Smooth muscle cell (in vitro differentiated cells): ENCODE results near the gene NAT10. TPM values are rescaled to one million over a fixed set of nuclear protein-coding genes. Genes with fewer than 3 reads are reported as not detected.

Experiments used
- DNase-seq: peaks from one replicate; lab custom pipeline; 2025; ENCODE audit not compliant: unreplicated experiment; lab: John Stamatoyannopoulos, UW
- H2AFZ ChIP-seq: fragments of 200-600 bp; sonication (generic); 2 replicates; pipeline ENCODE4 v1.6.0; 2016; ENCODE audit warnings: antibody characterized with exemption, low read depth, mild to moderate bottlenecking
- H3F3A ChIP-seq: fragments of 200-600 bp; sonication (generic); 2 replicates; pipeline ENCODE4 v1.6.0; 2017; ENCODE audit warnings: antibody characterized with exemption, low read depth
- H3K27ac ChIP-seq: fragments of 200-600 bp; sonication (generic); 2 replicates; pipeline ENCODE4 v1.5.1; 2016; ENCODE audit warnings: low read depth, mild to moderate bottlenecking
- H3K27me3 ChIP-seq: fragments of 200-600 bp; sonication (generic); 2 replicates; pipeline ENCODE4 v1.6.1; 2016; ENCODE audit warnings: low read depth, mild to moderate bottlenecking
- H3K36me3 ChIP-seq: fragments of 200-600 bp; sonication (generic); 2 replicates; pipeline ENCODE4 v1.5.1; 2016; ENCODE audit warnings: low read depth
- H3K4me1 ChIP-seq: fragments of 200-600 bp; sonication (generic); 2 replicates; pipeline ENCODE4 v1.5.1; 2016; ENCODE audit warnings: low read depth
- H3K4me2 ChIP-seq: fragments of 200-600 bp; sonication (generic); 2 replicates; pipeline ENCODE4 v1.6.0; 2016; ENCODE audit warnings: mild to moderate bottlenecking
- H3K4me3 ChIP-seq: fragments of 200-600 bp; sonication (generic); 2 replicates; pipeline ENCODE4 v1.5.1; 2016; ENCODE audit warnings: mild to moderate bottlenecking
- H3K79me2 ChIP-seq: fragments of 200-600 bp; sonication (generic); 2 replicates; pipeline ENCODE4 v1.6.0; 2016; ENCODE audit warnings: low read depth, mild to moderate bottlenecking
- H3K9ac ChIP-seq: fragments of 200-600 bp; sonication (generic); 2 replicates; pipeline ENCODE4 v1.6.0; 2016; ENCODE audit warnings: low read depth
- H3K9me3 ChIP-seq: fragments of 200-600 bp; sonication (generic); replicated peaks from 2 replicates; pipeline ENCODE4 v1.5.1; 2016; ENCODE audit warnings: low read depth
- H4K20me1 ChIP-seq: fragments of 200-600 bp; sonication (generic); 2 replicates; pipeline ENCODE4 v1.6.0; 2016; ENCODE audit warnings: low read depth
- CTCF ChIP-seq: fragments of 200-600 bp; sonication (generic); IDR thresholded peaks from 2 replicates; pipeline ENCODE4 v1.5.1; 2017; ENCODE audit warnings: borderline replicate concordance, mild to moderate bottlenecking, antibody characterized with exemption; ENCODE audit not compliant: insufficient read depth, poor library complexity, severe bottlenecking
- WGBS: methylation state at CpG from one replicate; pipeline ENCODE4 v1.1.7; 2016; ENCODE audit warnings: low lambda C conversion rate; 5-methylcytosine and 5-hydroxymethylcytosine counted together
- polyA plus RNA-seq: library from polyadenylated mRNA; unstranded; fragments of >200 nt; fragmentation: Nextera tagmentation; extraction: Ambion mirVana; gene quantifications from 2 replicates; pipeline ENCODE4 v1.2.1, GENCODE V29; 2016
- total RNA-seq: library from RNA; depleted of rRNA; stranded (reverse); fragments of >200 nt; gene quantifications from 2 replicates; pipeline ENCODE4 v1.2.3, GENCODE V29; 2014

NAT10 gene
- total and polyA plus RNA-seq, 2 experiments from 2014 or later, result 16.4 to 20.9 TPM

GRCh38 chr11:34074391-34074790, 31.0 kb upstream of the NAT10 start:
- H3K27me3 ChIP-seq, result no peaks in the 10 kb centered on the region
- WGBS, result 92% methylated on average over 4 of the region's 4 CpGs
- peaks cover 100% of the 10 kb centered on the region for H4K20me1 ChIP-seq
- no peak for DNase-seq
- H3K9me3 ChIP-seq, result no peaks in the 10 kb centered on the region
- no peak for TF ChIP-seq CTCF
- H3F3A ChIP-seq, result peaks cover 26% of the 10 kb centered on the region
- H3K4me2 ChIP-seq, result peak overlapping the region; percentile 77
- peak overlapping the region; percentile 74 for H3K27ac ChIP-seq
- H2AFZ ChIP-seq, result no peak overlapping the region
- peaks cover 10% of the 10 kb centered on the region for H3K4me1 ChIP-seq
- H3K9ac ChIP-seq, result no peak overlapping the region
- H3K79me2 ChIP-seq, result peaks cover 97% of the 10 kb centered on the region
- peaks cover 34% of the 10 kb centered on the region for H3K36me3 ChIP-seq
- no peak overlapping the region for H3K4me3 ChIP-seq

GRCh38 chr11:34075178-34075820, 30.1 kb upstream of the NAT10 start:
- H3K9me3 ChIP-seq, result no peaks in the 10 kb centered on the region
- peaks cover 91% of the 10 kb centered on the region for H3K79me2 ChIP-seq
- H3K27me3 ChIP-seq, result no peaks in the 10 kb centered on the region
- peak overlapping the region; percentile 74 for H3K27ac ChIP-seq
- no peak for TF ChIP-seq CTCF
- peak overlapping the region; percentile 44 for H3K9ac ChIP-seq
- peaks cover 34% of the 10 kb centered on the region for H3K36me3 ChIP-seq
- H4K20me1 ChIP-seq, result peaks cover 98% of the 10 kb centered on the region
- no peak overlapping the region for H2AFZ ChIP-seq
- peaks cover 10% of the 10 kb centered on the region for H3K4me1 ChIP-seq
- peak overlapping the region; percentile 77 for H3K4me2 ChIP-seq
- DNase-seq, result no peak
- 23% methylated on average over 2 of the region's 2 CpGs for WGBS
- H3K4me3 ChIP-seq, result no peak overlapping the region
- peaks cover 26% of the 10 kb centered on the region for H3F3A ChIP-seq

DNA sequence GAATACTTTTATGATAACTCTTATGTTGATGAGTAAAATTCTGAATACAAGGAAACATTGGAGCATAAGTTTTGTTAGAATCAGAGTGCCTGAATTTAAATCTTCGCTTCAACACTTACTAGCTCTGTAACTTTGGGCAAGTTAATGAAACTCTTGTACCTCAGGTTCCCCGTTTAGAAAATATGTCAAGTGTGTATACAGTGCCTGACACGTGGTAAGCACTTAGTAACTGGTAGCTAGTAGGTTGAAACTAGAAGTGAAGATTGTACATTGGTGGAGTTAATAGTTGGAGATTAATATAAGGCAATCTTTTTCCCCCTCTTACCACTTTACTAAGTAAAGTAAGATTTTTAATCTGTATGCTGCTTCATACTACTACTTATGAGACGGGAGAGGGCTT, 24.8 kb upstream of the NAT10 start:
- H3K4me2 ChIP-seq, result no peak overlapping the region
- no peak overlapping the region for H3K4me3 ChIP-seq
- DNase-seq, result no peak
- H3K36me3 ChIP-seq, result peaks cover 21% of the 10 kb centered on the region
- H3K27me3 ChIP-seq, result no peaks in the 10 kb centered on the region
- no peak overlapping the region for H3K27ac ChIP-seq
- H3K9me3 ChIP-seq, result no peaks in the 10 kb centered on the region
- peaks cover 2% of the 10 kb centered on the region for H3K4me1 ChIP-seq
- peaks cover 14% of the 10 kb centered on the region for H3F3A ChIP-seq
- H3K79me2 ChIP-seq, result peaks cover 80% of the 10 kb centered on the region
- 93% methylated on average over 4 of the region's 4 CpGs for WGBS
- no peak overlapping the region for H2AFZ ChIP-seq
- H3K9ac ChIP-seq, result no peak overlapping the region
- H4K20me1 ChIP-seq, result peaks cover 89% of the 10 kb centered on the region
- no peak for TF ChIP-seq CTCF

- Histone ChIP-seq H3K4me1 (no peaks in the 10 kb centered on the region), H4K20me1 (peaks cover 82% of the 10 kb centered on the region), H3K36me3 (peaks cover 23% of the 10 kb centered on the region), H3F3A (peaks cover 6% of the 10 kb centered on the region), H3K79me2 (peaks cover 61% of the 10 kb centered on the region), H3K9me3 (no peaks in the 10 kb centered on the region), H2AFZ (no peak overlapping the region), H3K4me3 (no peak overlapping the region), H3K4me2 (no peak overlapping the region), H3K9ac (no peak overlapping the region), H3K27me3 (no peaks in the 10 kb centered on the region), H3K27ac (no peak overlapping the region)
- no peak for DNase-seq
- TF ChIP-seq CTCF, result no peak
- 97% methylated on average over 2 of the region's 2 CpGs for WGBS
Measured at GRCh38 chr11:34084637-34085036, 20.8 kb upstream of the NAT10 start.
